GM23248 (cell line): ENCODE measurements around the gene SOX6. TPM values are rescaled to one million over a fixed set of nuclear protein-coding genes. Genes with fewer than 3 reads are reported as not detected.
A peak's percentile ranks its signal among the peaks of the same experiment; 100 is the strongest.

Experiments used
- DNase-seq: peaks from one replicate; pipeline ENCODE4 v3.0.0-alpha.2; 2015
- H2AFZ ChIP-seq: fragments of 200-600 bp; sonication (generic); 2 replicates; pipeline ENCODE4 v1.6.1; 2016; ENCODE audit warnings: antibody characterized with exemption
- H3F3A ChIP-seq: fragments of 200-600 bp; sonication (generic); 2 replicates; pipeline ENCODE4 v1.6.1; 2016; ENCODE audit warnings: mild to moderate bottlenecking, antibody characterized with exemption, mixed run types; ENCODE audit not compliant: insufficient read depth
- H3K27ac ChIP-seq: fragments of 200-600 bp; sonication (generic); 2 replicates; pipeline ENCODE4 v1.5.1; 2016; ENCODE audit warnings: mild to moderate bottlenecking
- H3K27me3 ChIP-seq: fragments of 200-600 bp; sonication (generic); replicated peaks from 2 replicates; pipeline ENCODE4 v1.6.1; 2016; ENCODE audit warnings: mild to moderate bottlenecking; ENCODE audit not compliant: insufficient read depth
- H3K36me3 ChIP-seq: fragments of 200-600 bp; sonication (generic); 2 replicates; pipeline ENCODE4 v1.6.1; 2016; ENCODE audit warnings: low read depth, mild to moderate bottlenecking
- H3K4me1 ChIP-seq: fragments of 200-600 bp; sonication (generic); 2 replicates; pipeline ENCODE4 v1.6.1; 2016; ENCODE audit warnings: mild to moderate bottlenecking; ENCODE audit not compliant: insufficient read depth
- H3K4me2 ChIP-seq: fragments of 200-600 bp; sonication (generic); one replicate; pipeline ENCODE4 v1.6.1; 2016; ENCODE audit warnings: mild to moderate bottlenecking; ENCODE audit not compliant: unreplicated experiment
- H3K4me3 ChIP-seq: fragments of 200-600 bp; sonication (generic); 2 replicates; pipeline ENCODE4 v1.5.1; 2016; ENCODE audit warnings: mild to moderate bottlenecking
- H3K79me2 ChIP-seq: fragments of 200-600 bp; sonication (generic); 2 replicates; pipeline ENCODE4 v1.6.1; 2016; ENCODE audit warnings: mild to moderate bottlenecking; ENCODE audit not compliant: insufficient read depth
- H3K9ac ChIP-seq: fragments of 200-600 bp; sonication (generic); 2 replicates; pipeline ENCODE4 v1.6.1; 2016; ENCODE audit warnings: mild to moderate bottlenecking
- H3K9me2 ChIP-seq: fragments of 200-600 bp; sonication (generic); 2 replicates; pipeline ENCODE4 v1.6.1; 2016; ENCODE audit warnings: mixed run types, mild to moderate bottlenecking, moderate library complexity; ENCODE audit not compliant: insufficient read depth
- H3K9me3 ChIP-seq: fragments of 200-600 bp; sonication (generic); one replicate; pipeline ENCODE4 v1.6.1; 2017; ENCODE audit warnings: low read depth
- H4K20me1 ChIP-seq: fragments of 200-600 bp; sonication (generic); 2 replicates; pipeline ENCODE4 v1.6.0; 2016; ENCODE audit not compliant: insufficient read depth
- EZH2 ChIP-seq: fragments of 200-600 bp; sonication (generic); IDR thresholded peaks from 2 replicates; pipeline ENCODE4 v1.6.1; 2018; ENCODE audit warnings: antibody characterized with exemption, mild to moderate bottlenecking; ENCODE audit not compliant: insufficient read depth, poor library complexity, severe bottlenecking
- EZH2phosphoT487 ChIP-seq: fragments of 200-600 bp; sonication (generic); IDR thresholded peaks from 2 replicates; pipeline ENCODE4 v1.6.1; 2018; ENCODE audit warnings: antibody characterized with exemption, moderate library complexity, mild to moderate bottlenecking, low read depth; ENCODE audit not compliant: insufficient read depth
- WGBS, 2 experiments: methylation state at CpG; one replicate each; pipeline ENCODE4 v1.1.6; 2015 to 2017; ENCODE audit warnings: low lambda C conversion rate in 2 of 2, low coverage in 1 of 2; ENCODE audit errors: missing lambda C conversion rate in 2 of 2; 5-methylcytosine and 5-hydroxymethylcytosine counted together
- in situ Hi-C: fragments of 300-500 bp; cut with MboI; formaldehyde crosslinking; loops from 2 replicates; pipeline ENCODE4 v1.15.0; 2020
- polyA plus RNA-seq: library from polyadenylated mRNA; unstranded; fragments of >200 nt; fragmentation: Nextera tagmentation; extraction: Ambion mirVana; gene quantifications from 2 replicates; pipeline ENCODE4 v1.2.1, GENCODE V29; 2016
- total RNA-seq: library from RNA; depleted of rRNA; stranded (reverse); fragments of >200 nt; shearing (Covaris generic); gene quantifications from 2 replicates; pipeline ENCODE4 v1.2.3, GENCODE V29; 2014

The SOX6 gene
- total and polyA plus RNA-seq, 2 experiments from 2014 or later = under 0.01 to 0.49 TPM

- Histone ChIP-seq H3K9ac (no peak overlapping the region), H3K27ac (no peak overlapping the region), H2AFZ (no peak overlapping the region), H3K9me2 (no peaks in the 10 kb centered on the region), H3K4me2 (no peak overlapping the region), H3K27me3 (no peaks in the 10 kb centered on the region), H3K4me3 (no peak overlapping the region), H3F3A (no peaks in the 10 kb centered on the region), H3K36me3 (no peaks in the 10 kb centered on the region), H4K20me1 (no peaks in the 10 kb centered on the region), H3K79me2 (no peaks in the 10 kb centered on the region), H3K9me3 (no peaks in the 10 kb centered on the region), H3K4me1 (no peaks in the 10 kb centered on the region)
- no peak for TF ChIP-seq EZH2
- TF ChIP-seq EZH2phosphoT487 = no peak
- 15 to 25% methylated on average over 2 of the region's 2 CpGs for WGBS, 2 experiments
- in situ Hi-C loops = no loop called here
- DNase-seq = no peak
These were observed 256.9 kb downstream of the SOX6 start for GRCh38 chr11:16099343-16099900.

GRCh38 chr11:16098526-16099205, 257.7 kb downstream of the SOX6 start:
- no peak for DNase-seq
- no peak overlapping the region for H3K4me2 ChIP-seq
- no peaks in the 10 kb centered on the region for H3F3A ChIP-seq
- H2AFZ ChIP-seq = no peak overlapping the region
- H3K9me2 ChIP-seq = no peaks in the 10 kb centered on the region
- no peaks in the 10 kb centered on the region for H3K4me1 ChIP-seq
- H3K36me3 ChIP-seq = no peaks in the 10 kb centered on the region
- H3K4me3 ChIP-seq = no peak overlapping the region
- no peak overlapping the region for H3K27ac ChIP-seq
- no peak for TF ChIP-seq EZH2phosphoT487
- no peak for TF ChIP-seq EZH2
- WGBS, 2 experiments = 14 to 19% methylated on average over 3 of the region's 3 CpGs
- H4K20me1 ChIP-seq = no peaks in the 10 kb centered on the region
- no peaks in the 10 kb centered on the region for H3K79me2 ChIP-seq
- no peaks in the 10 kb centered on the region for H3K9me3 ChIP-seq
- in situ Hi-C loops = no loop called here
- H3K9ac ChIP-seq = no peak overlapping the region
- H3K27me3 ChIP-seq = no peaks in the 10 kb centered on the region

GRCh38 chr11:16097543-16097942, 258.8 kb downstream of the SOX6 start:
- no peak overlapping the region for H3K27ac ChIP-seq
- WGBS, 2 experiments = 69 to 74% methylated on average over 2 of the region's 2 CpGs
- no peaks in the 10 kb centered on the region for H3K9me3 ChIP-seq

GRCh38 chr11:16096336-16096735, 260.0 kb downstream of the SOX6 start:
- Histone ChIP-seq H3K9ac (no peak overlapping the region), H3K4me3 (no peak overlapping the region), H3F3A (no peaks in the 10 kb centered on the region), H3K9me3 (no peaks in the 10 kb centered on the region), H4K20me1 (no peaks in the 10 kb centered on the region), H3K36me3 (no peaks in the 10 kb centered on the region), H3K79me2 (no peaks in the 10 kb centered on the region), H3K27ac (no peak overlapping the region), H3K4me1 (no peaks in the 10 kb centered on the region), H3K27me3 (no peaks in the 10 kb centered on the region), H3K9me2 (no peaks in the 10 kb centered on the region), H2AFZ (no peak overlapping the region), H3K4me2 (no peak overlapping the region)
- WGBS, 2 experiments = 33 to 40% methylated on average over 2 of the region's 2 CpGs
- peak; percentile 30 for DNase-seq
- in situ Hi-C loops = no loop called here
- no peak for TF ChIP-seq EZH2
- TF ChIP-seq EZH2phosphoT487 = no peak

More at GRCh38 chr11:16097543-16097942, 258.8 kb downstream of the SOX6 start:
- Histone ChIP-seq H3K4me3 (no peak overlapping the region), H3K4me2 (no peak overlapping the region), H3K27me3 (no peaks in the 10 kb centered on the region), H3K9me2 (no peaks in the 10 kb centered on the region), H4K20me1 (no peaks in the 10 kb centered on the region), H3K79me2 (no peaks in the 10 kb centered on the region), H3K36me3 (no peaks in the 10 kb centered on the region), H3K9ac (no peak overlapping the region), H2AFZ (no peak overlapping the region), H3K4me1 (no peaks in the 10 kb centered on the region), H3F3A (no peaks in the 10 kb centered on the region)
- DNase-seq = no peak
- in situ Hi-C loops = no loop called here
- no peak for TF ChIP-seq EZH2
- no peak for TF ChIP-seq EZH2phosphoT487

GRCh38 chr11:16095756-16096155, 260.6 kb downstream of the SOX6 start:
- Histone ChIP-seq H3K27me3 (no peaks in the 10 kb centered on the region), H3K4me3 (no peak overlapping the region), H3K9me2 (no peaks in the 10 kb centered on the region), H2AFZ (no peak overlapping the region), H3K36me3 (no peaks in the 10 kb centered on the region), H3K4me2 (no peak overlapping the region), H3K4me1 (no peaks in the 10 kb centered on the region), H3K9me3 (no peaks in the 10 kb centered on the region), H4K20me1 (no peaks in the 10 kb centered on the region), H3K9ac (no peak overlapping the region), H3K79me2 (no peaks in the 10 kb centered on the region), H3F3A (no peaks in the 10 kb centered on the region), H3K27ac (no peak overlapping the region)
- 13 to 14% methylated on average over 1 of the region's 1 CpG for WGBS, 2 experiments
- in situ Hi-C loops = no loop called here
- TF ChIP-seq EZH2 = no peak
- no peak for TF ChIP-seq EZH2phosphoT487
- no peak for DNase-seq
